Endothelial cell of umbilical vein (primary cell): ENCODE results near the gene LEO1.

Experiments
- CTCF ChIP-seq, 2 donors: IDR thresholded peaks; 1 replicate in 1 of 2; 2 replicates in 1 of 2; pipeline ENCODE4 v1.5.1; 2011; ENCODE audit warnings: low read length in 2 of 2, mild to moderate bottlenecking in 2 of 2, moderate library complexity in 2 of 2, control low read depth in 1 of 2, inconsistent platforms in 1 of 2, low read depth in 1 of 2; ENCODE audit not compliant: insufficient read depth in 1 of 2; ENCODE audit errors: extremely low read depth in 1 of 2
- EZH2 ChIP-seq: IDR thresholded peaks from 2 replicates; pipeline ENCODE4 v1.6.1; 2012; ENCODE audit warnings: borderline replicate concordance, low read depth, mild to moderate bottlenecking, moderate library complexity, low read length, inconsistent platforms; ENCODE audit not compliant: severe bottlenecking
- FOS ChIP-seq: IDR thresholded peaks from 2 replicates; pipeline ENCODE4 v1.6.1; 2011; ENCODE audit warnings: mild to moderate bottlenecking, low read length, moderate library complexity, borderline replicate concordance; ENCODE audit not compliant: insufficient read depth
- GATA2 ChIP-seq: IDR thresholded peaks from 2 replicates; pipeline ENCODE4 v1.7.0; 2011; ENCODE audit warnings: low read depth, mild to moderate bottlenecking, moderate library complexity, mixed read lengths, low read length; ENCODE audit not compliant: insufficient read length, insufficient read depth
- JUN ChIP-seq: IDR thresholded peaks from 2 replicates; pipeline ENCODE4 v1.6.1; 2011; ENCODE audit warnings: borderline replicate concordance, low read depth; ENCODE audit not compliant: insufficient read length, insufficient read depth
- MAX ChIP-seq: IDR thresholded peaks from 2 replicates; pipeline ENCODE4 v1.6.1; 2011; ENCODE audit not compliant: insufficient read depth, insufficient read length
- MYC ChIP-seq: IDR thresholded peaks from one replicate; pipeline ENCODE4 v1.6.1; 2011; ENCODE audit warnings: mild to moderate bottlenecking, low read depth, low read length
- POLR2A ChIP-seq: IDR thresholded peaks from 2 replicates; pipeline ENCODE4 v1.6.1; 2012; ENCODE audit warnings: low read depth, mild to moderate bottlenecking, control low read depth, low read length
- POLR2AphosphoS5 ChIP-seq: IDR thresholded peaks from 2 replicates; pipeline ENCODE4 v1.6.1; 2012; ENCODE audit warnings: low read depth, mild to moderate bottlenecking, control low read depth, low read length, moderate library complexity; ENCODE audit not compliant: insufficient read depth

GRCh38 chr15:51931016-51931415 is 40.6 kb downstream of the LEO1 start:
- TF ChIP-seq POLR2A = no peak
- TF ChIP-seq CTCF (IDR thresholded peaks at IDR 0.05; ENCODE audit: extremely low read depth in 1 of 2, insufficient read depth in 1 of 2, low read depth in 1 of 2, low read length in 2 of 2) = no peak
- no peak for TF ChIP-seq MAX
- TF ChIP-seq POLR2AphosphoS5 = no peak
- no peak for TF ChIP-seq GATA2
- TF ChIP-seq EZH2 = no peak
- TF ChIP-seq JUN = no peak
- TF ChIP-seq FOS = no peak
- no peak for TF ChIP-seq MYC
